Panc1 (cell line): Measurements from ENCODE around the gene TMC8.

Source experiments
- TCF7L2 ChIP-seq: IDR thresholded peaks from 2 replicates; pipeline ENCODE4 v1.6.1; 2011; ENCODE audit warnings: mild to moderate bottlenecking, low read depth, low read length, inconsistent platforms
- TF ChIP-seq, protein P1 (sequence below): fragments of 450-650 bp; IDR thresholded peaks from 2 replicates; pipeline ENCODE4 v1.5.1; 2017; ENCODE audit warnings: mild to moderate bottlenecking
- TF ChIP-seq, protein P2 (sequence below), 2 experiments: IDR thresholded peaks; 2 replicates each; pipeline ENCODE4 v1.6.1; 2011 to 2012; ENCODE audit warnings: low read depth in 2 of 2, control low read depth in 1 of 2, low read length in 1 of 2, mild to moderate bottlenecking in 1 of 2, moderate library complexity in 1 of 2; ENCODE audit not compliant: insufficient read depth in 1 of 2

DNA sequence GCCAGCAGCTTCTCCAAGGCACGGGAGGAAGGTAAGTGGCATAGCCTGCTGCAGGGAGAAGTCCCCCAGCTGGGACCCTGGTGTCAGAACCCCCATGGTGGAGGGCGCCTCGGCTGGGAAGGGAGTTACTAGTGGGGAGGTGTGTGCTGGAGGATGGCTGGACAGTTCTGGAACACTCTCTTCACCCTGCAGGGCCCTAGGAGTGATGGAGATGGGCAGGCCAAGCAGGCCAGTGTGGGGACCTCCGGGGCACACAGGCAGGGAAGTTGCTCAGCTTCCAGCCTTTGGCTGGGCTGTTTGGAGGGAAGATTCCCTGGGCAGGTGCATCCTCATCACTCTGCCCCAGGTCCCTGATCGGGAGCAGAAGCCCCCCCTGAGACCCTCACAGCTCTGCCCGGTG lies 16.3 kb downstream of the TMC8 start:
- TF ChIP-seq, protein P1, sequence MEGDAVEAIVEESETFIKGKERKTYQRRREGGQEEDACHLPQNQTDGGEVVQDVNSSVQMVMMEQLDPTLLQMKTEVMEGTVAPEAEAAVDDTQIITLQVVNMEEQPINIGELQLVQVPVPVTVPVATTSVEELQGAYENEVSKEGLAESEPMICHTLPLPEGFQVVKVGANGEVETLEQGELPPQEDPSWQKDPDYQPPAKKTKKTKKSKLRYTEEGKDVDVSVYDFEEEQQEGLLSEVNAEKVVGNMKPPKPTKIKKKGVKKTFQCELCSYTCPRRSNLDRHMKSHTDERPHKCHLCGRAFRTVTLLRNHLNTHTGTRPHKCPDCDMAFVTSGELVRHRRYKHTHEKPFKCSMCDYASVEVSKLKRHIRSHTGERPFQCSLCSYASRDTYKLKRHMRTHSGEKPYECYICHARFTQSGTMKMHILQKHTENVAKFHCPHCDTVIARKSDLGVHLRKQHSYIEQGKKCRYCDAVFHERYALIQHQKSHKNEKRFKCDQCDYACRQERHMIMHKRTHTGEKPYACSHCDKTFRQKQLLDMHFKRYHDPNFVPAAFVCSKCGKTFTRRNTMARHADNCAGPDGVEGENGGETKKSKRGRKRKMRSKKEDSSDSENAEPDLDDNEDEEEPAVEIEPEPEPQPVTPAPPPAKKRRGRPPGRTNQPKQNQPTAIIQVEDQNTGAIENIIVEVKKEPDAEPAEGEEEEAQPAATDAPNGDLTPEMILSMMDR = no peak
- no peak for TF ChIP-seq TCF7L2
- TF ChIP-seq, protein P2, sequence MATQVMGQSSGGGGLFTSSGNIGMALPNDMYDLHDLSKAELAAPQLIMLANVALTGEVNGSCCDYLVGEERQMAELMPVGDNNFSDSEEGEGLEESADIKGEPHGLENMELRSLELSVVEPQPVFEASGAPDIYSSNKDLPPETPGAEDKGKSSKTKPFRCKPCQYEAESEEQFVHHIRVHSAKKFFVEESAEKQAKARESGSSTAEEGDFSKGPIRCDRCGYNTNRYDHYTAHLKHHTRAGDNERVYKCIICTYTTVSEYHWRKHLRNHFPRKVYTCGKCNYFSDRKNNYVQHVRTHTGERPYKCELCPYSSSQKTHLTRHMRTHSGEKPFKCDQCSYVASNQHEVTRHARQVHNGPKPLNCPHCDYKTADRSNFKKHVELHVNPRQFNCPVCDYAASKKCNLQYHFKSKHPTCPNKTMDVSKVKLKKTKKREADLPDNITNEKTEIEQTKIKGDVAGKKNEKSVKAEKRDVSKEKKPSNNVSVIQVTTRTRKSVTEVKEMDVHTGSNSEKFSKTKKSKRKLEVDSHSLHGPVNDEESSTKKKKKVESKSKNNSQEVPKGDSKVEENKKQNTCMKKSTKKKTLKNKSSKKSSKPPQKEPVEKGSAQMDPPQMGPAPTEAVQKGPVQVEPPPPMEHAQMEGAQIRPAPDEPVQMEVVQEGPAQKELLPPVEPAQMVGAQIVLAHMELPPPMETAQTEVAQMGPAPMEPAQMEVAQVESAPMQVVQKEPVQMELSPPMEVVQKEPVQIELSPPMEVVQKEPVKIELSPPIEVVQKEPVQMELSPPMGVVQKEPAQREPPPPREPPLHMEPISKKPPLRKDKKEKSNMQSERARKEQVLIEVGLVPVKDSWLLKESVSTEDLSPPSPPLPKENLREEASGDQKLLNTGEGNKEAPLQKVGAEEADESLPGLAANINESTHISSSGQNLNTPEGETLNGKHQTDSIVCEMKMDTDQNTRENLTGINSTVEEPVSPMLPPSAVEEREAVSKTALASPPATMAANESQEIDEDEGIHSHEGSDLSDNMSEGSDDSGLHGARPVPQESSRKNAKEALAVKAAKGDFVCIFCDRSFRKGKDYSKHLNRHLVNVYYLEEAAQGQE (IDR thresholded peaks at IDR 0.05; ENCODE audit: insufficient read depth in 1 of 2, low read depth in 2 of 2, low read length in 1 of 2) = no peak
